ENCODE measurements around the gene CAPRIN1.

GRCh38 chr11:34040571-34040970 is 11.0 kb upstream of the CAPRIN1 start:
- TF ChIP-seq REST (IDR thresholded peaks at IDR 0.05; ENCODE audit: insufficient replicate concordance, low read depth) (no peak), GABPA (IDR thresholded peaks at IDR 0.05; ENCODE audit: low read depth) (no peak)

All from HL-60 (cell line).